HepG2 (cell line): ENCODE measurements around the gene POLRMT. TPM values are rescaled to one million over a fixed set of nuclear protein-coding genes. Genes with fewer than 3 reads are reported as not detected.

Experiments
- BRD4 ChIP-seq: sonication (generic); formaldehyde crosslinking; IDR thresholded peaks from 2 replicates; pipeline ENCODE4 v1.4.0; 2020; ENCODE audit warnings: missing genetic modification reagents
- GFI1 ChIP-seq: sonication (generic); formaldehyde crosslinking; IDR thresholded peaks from 2 replicates; pipeline ENCODE4 v1.5.0; 2020; ENCODE audit warnings: missing genetic modification reagents, mild to moderate bottlenecking, borderline replicate concordance
- NR2C2 ChIP-seq: sonication (generic); formaldehyde crosslinking; IDR thresholded peaks from 2 replicates; pipeline ENCODE4 v1.4.0; 2020; ENCODE audit warnings: missing genetic modification reagents, mild to moderate bottlenecking, moderate library complexity, borderline replicate concordance
- RFX5 ChIP-seq: IDR thresholded peaks from 2 replicates; pipeline ENCODE4 v1.6.1; 2011; ENCODE audit warnings: low read depth, low read length, improper control_type of control experiment
- TMF1 ChIP-seq: sonication (generic); formaldehyde crosslinking; IDR thresholded peaks from 2 replicates; pipeline ENCODE4 v1.8.1; 2022; ENCODE audit warnings: low read depth, missing genetic modification reagents
- ZNF878 ChIP-seq: sonication (generic); formaldehyde crosslinking; IDR thresholded peaks from 2 replicates; pipeline ENCODE4 v1.8.1; 2023; ENCODE audit warnings: mild to moderate bottlenecking, missing genetic modification reagents, moderate library complexity
- polyA plus RNA-seq, 8 experiments: library from polyadenylated mRNA; depleted of rRNA in 3 of 8; stranded (reverse) in 7 of 8; unstranded in 1 of 8; fragments of >200 nt; fragmentation: Illumina TruSeq in 4 of 8; extraction: Trizol in 4 of 8; gene quantifications; 2 replicates each; pipeline versions ENCODE4 v1.2.1 to v1.2.3, GENCODE V29; 2011 to 2016; ENCODE audit warnings: low read depth in 4 of 8, missing spikeins in 1 of 8, mixed read lengths in 1 of 8; ENCODE audit not compliant: insufficient read depth in 1 of 8
- total RNA-seq, 5 experiments: library from RNA; depleted of rRNA; stranded (reverse); fragments of >200 nt; fragmentation: Illumina TruSeq; extraction: Trizol; gene quantifications; 2 replicates each; pipeline ENCODE4 v1.2.3, GENCODE V29; 2016; ENCODE audit warnings: low read depth in 1 of 5
- TF ChIP-seq, protein P1 (sequence below): sonication (generic); formaldehyde crosslinking; IDR thresholded peaks from 2 replicates; pipeline ENCODE4 v1.4.0; 2020; ENCODE audit warnings: missing genetic modification reagents
- TF ChIP-seq, protein P2 (sequence below): sonication (generic); formaldehyde crosslinking; IDR thresholded peaks from 2 replicates; pipeline ENCODE4 v1.5.0; 2020; ENCODE audit warnings: mild to moderate bottlenecking, missing genetic modification reagents
- TF ChIP-seq, protein P3 (sequence below): sonication (generic); formaldehyde crosslinking; IDR thresholded peaks from 2 replicates; pipeline ENCODE4 v1.4.0; 2020; ENCODE audit warnings: missing genetic modification reagents, low read depth, mild to moderate bottlenecking, borderline replicate concordance
- TF ChIP-seq, protein P4 (sequence below): sonication (generic); formaldehyde crosslinking; IDR thresholded peaks from 2 replicates; pipeline ENCODE4 v1.8.0; 2022; ENCODE audit warnings: missing genetic modification reagents, mild to moderate bottlenecking, borderline replicate concordance

POLRMT gene
- total and polyA plus RNA-seq, 2 of the 13 experiments (the other 11 are each of a cell fraction or from before 2014, with no cell fraction given): 78.0 to 101 TPM

DNA sequence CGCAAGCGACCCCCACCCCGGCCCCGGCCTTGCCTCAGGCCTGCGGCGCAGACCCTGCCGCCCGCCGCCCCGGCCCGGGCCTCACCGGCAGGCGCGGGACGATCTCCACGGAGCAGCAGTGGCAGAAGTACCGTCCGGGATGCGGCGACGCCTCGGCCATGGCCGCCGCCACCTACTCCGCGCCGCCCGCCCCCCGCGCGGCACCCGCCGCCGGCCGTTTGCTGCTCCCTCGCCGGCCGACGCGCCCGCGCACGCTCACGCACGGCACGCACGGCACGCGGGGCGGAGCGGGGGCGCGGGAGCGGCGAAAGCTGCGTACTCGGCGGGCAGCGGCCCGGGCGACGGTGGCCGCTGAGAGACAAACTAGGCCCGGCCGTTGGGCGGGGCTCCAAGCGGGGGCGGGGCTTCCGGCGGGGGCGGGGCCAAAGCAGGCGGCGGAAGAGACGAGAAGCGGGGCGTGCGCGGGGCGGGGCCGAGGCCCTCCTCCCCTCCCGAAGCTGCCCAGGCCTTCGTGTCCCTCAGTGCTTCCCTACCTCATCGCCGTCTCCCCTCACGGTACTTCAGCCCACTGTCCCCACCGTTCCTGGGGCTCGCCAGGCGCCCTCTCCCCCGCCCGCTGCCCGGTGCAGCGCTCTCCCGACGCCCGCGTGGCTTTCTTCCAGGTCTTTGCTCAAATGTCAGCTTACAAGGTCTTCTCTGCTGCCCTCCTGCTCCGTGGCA is 29.8 kb upstream of the POLRMT start, which contains the start of gene RNF126 (continued):
- TF ChIP-seq, protein P1, sequence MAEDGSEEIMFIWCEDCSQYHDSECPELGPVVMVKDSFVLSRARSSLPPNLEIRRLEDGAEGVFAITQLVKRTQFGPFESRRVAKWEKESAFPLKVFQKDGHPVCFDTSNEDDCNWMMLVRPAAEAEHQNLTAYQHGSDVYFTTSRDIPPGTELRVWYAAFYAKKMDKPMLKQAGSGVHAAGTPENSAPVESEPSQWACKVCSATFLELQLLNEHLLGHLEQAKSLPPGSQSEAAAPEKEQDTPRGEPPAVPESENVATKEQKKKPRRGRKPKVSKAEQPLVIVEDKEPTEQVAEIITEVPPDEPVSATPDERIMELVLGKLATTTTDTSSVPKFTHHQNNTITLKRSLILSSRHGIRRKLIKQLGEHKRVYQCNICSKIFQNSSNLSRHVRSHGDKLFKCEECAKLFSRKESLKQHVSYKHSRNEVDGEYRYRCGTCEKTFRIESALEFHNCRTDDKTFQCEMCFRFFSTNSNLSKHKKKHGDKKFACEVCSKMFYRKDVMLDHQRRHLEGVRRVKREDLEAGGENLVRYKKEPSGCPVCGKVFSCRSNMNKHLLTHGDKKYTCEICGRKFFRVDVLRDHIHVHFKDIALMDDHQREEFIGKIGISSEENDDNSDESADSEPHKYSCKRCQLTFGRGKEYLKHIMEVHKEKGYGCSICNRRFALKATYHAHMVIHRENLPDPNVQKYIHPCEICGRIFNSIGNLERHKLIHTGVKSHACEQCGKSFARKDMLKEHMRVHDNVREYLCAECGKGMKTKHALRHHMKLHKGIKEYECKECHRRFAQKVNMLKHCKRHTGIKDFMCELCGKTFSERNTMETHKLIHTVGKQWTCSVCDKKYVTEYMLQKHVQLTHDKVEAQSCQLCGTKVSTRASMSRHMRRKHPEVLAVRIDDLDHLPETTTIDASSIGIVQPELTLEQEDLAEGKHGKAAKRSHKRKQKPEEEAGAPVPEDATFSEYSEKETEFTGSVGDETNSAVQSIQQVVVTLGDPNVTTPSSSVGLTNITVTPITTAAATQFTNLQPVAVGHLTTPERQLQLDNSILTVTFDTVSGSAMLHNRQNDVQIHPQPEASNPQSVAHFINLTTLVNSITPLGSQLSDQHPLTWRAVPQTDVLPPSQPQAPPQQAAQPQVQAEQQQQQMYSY (CRISPR knock-in tag): no peak; the same call in 1 of the 2 replicates
- TF ChIP-seq, protein P2, sequence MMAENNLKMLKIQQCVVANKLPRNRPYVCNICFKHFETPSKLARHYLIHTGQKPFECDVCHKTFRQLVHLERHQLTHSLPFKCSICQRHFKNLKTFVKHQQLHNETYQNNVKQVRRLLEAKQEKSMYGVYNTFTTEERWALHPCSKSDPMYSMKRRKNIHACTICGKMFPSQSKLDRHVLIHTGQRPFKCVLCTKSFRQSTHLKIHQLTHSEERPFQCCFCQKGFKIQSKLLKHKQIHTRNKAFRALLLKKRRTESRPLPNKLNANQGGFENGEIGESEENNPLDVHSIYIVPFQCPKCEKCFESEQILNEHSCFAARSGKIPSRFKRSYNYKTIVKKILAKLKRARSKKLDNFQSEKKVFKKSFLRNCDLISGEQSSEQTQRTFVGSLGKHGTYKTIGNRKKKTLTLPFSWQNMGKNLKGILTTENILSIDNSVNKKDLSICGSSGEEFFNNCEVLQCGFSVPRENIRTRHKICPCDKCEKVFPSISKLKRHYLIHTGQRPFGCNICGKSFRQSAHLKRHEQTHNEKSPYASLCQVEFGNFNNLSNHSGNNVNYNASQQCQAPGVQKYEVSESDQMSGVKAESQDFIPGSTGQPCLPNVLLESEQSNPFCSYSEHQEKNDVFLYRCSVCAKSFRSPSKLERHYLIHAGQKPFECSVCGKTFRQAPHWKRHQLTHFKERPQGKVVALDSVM (CRISPR knock-in tag): no peak
- TF ChIP-seq, protein P3, sequence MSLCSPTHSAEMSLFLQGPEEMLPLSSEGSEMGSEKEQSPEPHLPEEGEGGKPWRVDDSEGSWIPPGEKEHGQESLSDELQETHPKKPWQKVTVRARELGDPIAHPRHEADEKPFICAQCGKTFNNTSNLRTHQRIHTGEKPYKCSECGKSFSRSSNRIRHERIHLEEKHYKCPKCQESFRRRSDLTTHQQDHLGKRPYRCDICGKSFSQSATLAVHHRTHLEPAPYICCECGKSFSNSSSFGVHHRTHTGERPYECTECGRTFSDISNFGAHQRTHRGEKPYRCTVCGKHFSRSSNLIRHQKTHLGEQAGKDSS (CRISPR knock-in tag): peak; percentile 11; the same call in 1 of the 2 replicates
- no peak for TF ChIP-seq GFI1 (CRISPR knock-in tag)
- peak; percentile 55 for TF ChIP-seq TMF1 (CRISPR knock-in tag)
- peak; percentile 55 for TF ChIP-seq NR2C2 (CRISPR knock-in tag)
- TF ChIP-seq, protein P4, sequence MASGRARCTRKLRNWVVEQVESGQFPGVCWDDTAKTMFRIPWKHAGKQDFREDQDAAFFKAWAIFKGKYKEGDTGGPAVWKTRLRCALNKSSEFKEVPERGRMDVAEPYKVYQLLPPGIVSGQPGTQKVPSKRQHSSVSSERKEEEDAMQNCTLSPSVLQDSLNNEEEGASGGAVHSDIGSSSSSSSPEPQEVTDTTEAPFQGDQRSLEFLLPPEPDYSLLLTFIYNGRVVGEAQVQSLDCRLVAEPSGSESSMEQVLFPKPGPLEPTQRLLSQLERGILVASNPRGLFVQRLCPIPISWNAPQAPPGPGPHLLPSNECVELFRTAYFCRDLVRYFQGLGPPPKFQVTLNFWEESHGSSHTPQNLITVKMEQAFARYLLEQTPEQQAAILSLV (CRISPR knock-in tag): no peak
- TF ChIP-seq BRD4 (CRISPR knock-in tag): no peak; the same call in 1 of the 2 replicates
- TF ChIP-seq ZNF878: no peak
- TF ChIP-seq RFX5: no peak
